SK-N-SH (cell line): ENCODE data around the gene UGT2A1.

ENCODE experiments used
- EP300 ChIP-seq, 2 experiments: IDR thresholded peaks; 2 replicates each; pipeline versions ENCODE4 v1.4.0 to v1.6.1; 2012; ENCODE audit warnings: borderline replicate concordance in 1 of 2, low read depth in 1 of 2, low read length in 1 of 2
- EZH2phosphoT487 ChIP-seq: fragments of 200-600 bp; sonication (generic); IDR thresholded peaks from 2 replicates; pipeline ENCODE4 v1.6.1; 2017; ENCODE audit warnings: low read depth, mixed run types, mild to moderate bottlenecking, antibody characterized with exemption, moderate library complexity, borderline replicate concordance
- FOXM1 ChIP-seq: IDR thresholded peaks from 2 replicates; pipeline ENCODE4 v1.4.0; 2012; ENCODE audit warnings: low read depth, mild to moderate bottlenecking
- TEAD4 ChIP-seq: IDR thresholded peaks from 2 replicates; pipeline ENCODE4 v1.4.0; 2012; ENCODE audit warnings: mild to moderate bottlenecking, borderline replicate concordance; ENCODE audit not compliant: insufficient read depth
- TF ChIP-seq, protein P1 (sequence below): fragments of 200-600 bp; sonication (generic); IDR thresholded peaks from 2 replicates; pipeline ENCODE4 v1.6.1; 2017; ENCODE audit warnings: antibody characterized with exemption, mild to moderate bottlenecking, moderate library complexity
- TF ChIP-seq, protein P2 (sequence below): fragments of 150-350 bp; IDR thresholded peaks from 2 replicates; pipeline ENCODE4 v1.6.1; 2016; ENCODE audit warnings: mild to moderate bottlenecking, low read depth, low read length

- TF ChIP-seq, protein P1, sequence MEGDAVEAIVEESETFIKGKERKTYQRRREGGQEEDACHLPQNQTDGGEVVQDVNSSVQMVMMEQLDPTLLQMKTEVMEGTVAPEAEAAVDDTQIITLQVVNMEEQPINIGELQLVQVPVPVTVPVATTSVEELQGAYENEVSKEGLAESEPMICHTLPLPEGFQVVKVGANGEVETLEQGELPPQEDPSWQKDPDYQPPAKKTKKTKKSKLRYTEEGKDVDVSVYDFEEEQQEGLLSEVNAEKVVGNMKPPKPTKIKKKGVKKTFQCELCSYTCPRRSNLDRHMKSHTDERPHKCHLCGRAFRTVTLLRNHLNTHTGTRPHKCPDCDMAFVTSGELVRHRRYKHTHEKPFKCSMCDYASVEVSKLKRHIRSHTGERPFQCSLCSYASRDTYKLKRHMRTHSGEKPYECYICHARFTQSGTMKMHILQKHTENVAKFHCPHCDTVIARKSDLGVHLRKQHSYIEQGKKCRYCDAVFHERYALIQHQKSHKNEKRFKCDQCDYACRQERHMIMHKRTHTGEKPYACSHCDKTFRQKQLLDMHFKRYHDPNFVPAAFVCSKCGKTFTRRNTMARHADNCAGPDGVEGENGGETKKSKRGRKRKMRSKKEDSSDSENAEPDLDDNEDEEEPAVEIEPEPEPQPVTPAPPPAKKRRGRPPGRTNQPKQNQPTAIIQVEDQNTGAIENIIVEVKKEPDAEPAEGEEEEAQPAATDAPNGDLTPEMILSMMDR = no peak
- TF ChIP-seq, protein P2, sequence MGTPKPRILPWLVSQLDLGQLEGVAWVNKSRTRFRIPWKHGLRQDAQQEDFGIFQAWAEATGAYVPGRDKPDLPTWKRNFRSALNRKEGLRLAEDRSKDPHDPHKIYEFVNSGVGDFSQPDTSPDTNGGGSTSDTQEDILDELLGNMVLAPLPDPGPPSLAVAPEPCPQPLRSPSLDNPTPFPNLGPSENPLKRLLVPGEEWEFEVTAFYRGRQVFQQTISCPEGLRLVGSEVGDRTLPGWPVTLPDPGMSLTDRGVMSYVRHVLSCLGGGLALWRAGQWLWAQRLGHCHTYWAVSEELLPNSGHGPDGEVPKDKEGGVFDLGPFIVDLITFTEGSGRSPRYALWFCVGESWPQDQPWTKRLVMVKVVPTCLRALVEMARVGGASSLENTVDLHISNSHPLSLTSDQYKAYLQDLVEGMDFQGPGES = no peak
- no peak for TF ChIP-seq FOXM1
- TF ChIP-seq TEAD4 = no peak
- no peak for TF ChIP-seq EZH2phosphoT487
- no peak for TF ChIP-seq EP300 (IDR thresholded peaks at IDR 0.05; ENCODE audit: borderline replicate concordance in 1 of 2, low read depth in 1 of 2, low read length in 1 of 2)
Measured at GRCh38 chr4:69577245-69577644, 75.8 kb downstream of the UGT2A1 start.
